Spleen (tissue), 11 donors: Measurements from ENCODE around the gene SLC4A2. TPM values are rescaled to one million over a fixed set of nuclear protein-coding genes. Genes with fewer than 3 reads are reported as not detected.
A peak's percentile ranks its signal among the peaks of the same experiment; 100 is the strongest.

Experiments
- DNase-seq: peaks from one replicate; pipeline ENCODE4 v3.0.0-alpha.2; 2020
- H3K27ac ChIP-seq, 8 donors: fragments of 200-600 bp; sonication (generic) in 7 of 8; 1 replicate in 4 of 8; 2 replicates in 4 of 8; pipeline versions ENCODE4 v1.5.0 to v1.8.0; 2016 to 2021; ENCODE audit warnings: inconsistent platforms in 4 of 8, mild to moderate bottlenecking in 4 of 8, moderate library complexity in 1 of 8
- H3K27me3 ChIP-seq, 7 donors: fragments of 200-600 bp; sonication (generic) in 6 of 7; replicated peaks in 1 of 7; 1 replicate in 4 of 7; 2 replicates in 3 of 7; pipeline versions ENCODE4 v1.5.0 to v1.8.0; 2016 to 2021; ENCODE audit warnings: inconsistent platforms in 3 of 7, mild to moderate bottlenecking in 1 of 7
- H3K36me3 ChIP-seq, 6 donors: fragments of 200-600 bp; sonication (generic) in 5 of 6; 1 replicate in 4 of 6; 2 replicates in 2 of 6; pipeline versions ENCODE4 v1.5.0 to v1.8.0; 2016 to 2021; ENCODE audit warnings: inconsistent platforms in 2 of 6
- H3K4me1 ChIP-seq, 6 donors: fragments of 200-600 bp; sonication (generic) in 5 of 6; 1 replicate in 3 of 6; 2 replicates in 3 of 6; pipeline versions ENCODE4 v1.5.0 to v1.8.0; 2016 to 2021; ENCODE audit warnings: inconsistent platforms in 3 of 6
- H3K4me3 ChIP-seq, 8 donors: fragments of 200-600 bp; sonication (generic) in 7 of 8; 1 replicate in 4 of 8; 2 replicates in 4 of 8; pipeline versions ENCODE4 v1.5.0 to v1.8.0; 2016 to 2021; ENCODE audit warnings: inconsistent platforms in 4 of 8, mild to moderate bottlenecking in 4 of 8, moderate library complexity in 2 of 8
- H3K9me3 ChIP-seq, 8 donors: fragments of 200-600 bp; sonication (generic) in 7 of 8; 1 replicate in 4 of 8; 2 replicates in 4 of 8; pipeline versions ENCODE4 v1.5.0 to v1.8.0; 2016 to 2021; ENCODE audit warnings: inconsistent platforms in 4 of 8
- CTCF ChIP-seq, 11 experiments: fragments of 200-600 bp in 7 of 11; fragments of 450-650 bp in 4 of 11; sonication (generic) in 4 of 11; IDR thresholded peaks in 8 of 11; conservative IDR thresholded peaks in 3 of 11; 1 replicate in 7 of 11; 2 replicates in 4 of 11; pipeline versions ENCODE4 v1.4.0 to v1.8.0; 2016 to 2021; ENCODE audit warnings: antibody characterized with exemption in 11 of 11, inconsistent platforms in 4 of 11, mild to moderate bottlenecking in 1 of 11
- POLR2A ChIP-seq, 3 donors: fragments of 450-650 bp; IDR thresholded peaks; one replicate each; pipeline ENCODE4 v1.5.1; 2017; ENCODE audit warnings: antibody characterized with exemption in 3 of 3, mild to moderate bottlenecking in 1 of 3
- POLR2AphosphoS5 ChIP-seq, 3 donors: sonication (generic); formaldehyde crosslinking; IDR thresholded peaks; one replicate each; pipeline ENCODE4 v1.5.1; 2017; ENCODE audit warnings: antibody characterized with exemption in 3 of 3
- WGBS, 5 donors: extraction: QIAGEN DNeasy Blood & Tissue Kit in 3 of 5; methylation state at CpG; one replicate each; pipeline versions ENCODE4 v1.1.5 to v1.1.7; 2013 to 2018; 5-methylcytosine and 5-hydroxymethylcytosine counted together
- intact Hi-C: fragments of 100-400 bp; cut with DNase I; formaldehyde crosslinking; loops from one replicate; pipeline ENCODE4 v1.15.0; 2023; ENCODE audit warnings: low total_unique reads
- polyA plus RNA-seq, 3 donors: library from polyadenylated mRNA; stranded (reverse); fragments of 200-250 nt; gene quantifications; one replicate each; pipeline ENCODE4 v1.2.1, GENCODE V29; 2013
- total RNA-seq, 7 donors: library from RNA; depleted of rRNA in 3 of 7; stranded (reverse); fragments of >200 nt in 3 of 7; fragmentation: NEBNext Ultra II Directional in 4 of 7; extraction: Animal tissue kit (Norgen Biotek cat#: 25700) in 4 of 7; gene quantifications; one replicate each; pipeline versions ENCODE4 v1.1.0 to v1.2.1, GENCODE V29; 2016 to 2021
- donor health status: healthy with polysubstance abuse.
- donor health status: DM: no; HTN: no; CAD: no; lungs with moderate emphysema.
- donor health status: DM: no; HTN: no; CAD: no.
- donor health status: Bipolar disorder and iron deficiency.
- donor health status: healthy.
- donor health status: DM: no; HTN: no; CAD: no.
- donor health status: DM: yes; HTN: yes; CAD: no.

The SLC4A2 gene
- total and polyA plus RNA-seq, 10 donors = 43.9 to 122 (median 90.9) TPM

- intact Hi-C loops = no loop called here
- Histone ChIP-seq H3K27me3 (peaks cover 0 to 30% (median 0%) of the 10 kb centered on the region in 7 donors), H3K36me3 (peaks cover 0 to 7% (median 0%) of the 10 kb centered on the region in 6 donors), H3K4me1 (peaks cover 41 to 86% (median 72%) of the 10 kb centered on the region in 6 donors), H3K4me3 (peak overlapping the region; percentile 65 to 94 (median 72)), H3K9me3 (no peaks in the 10 kb centered on the region), H3K27ac (peak overlapping the region; percentile 31 to 88 (median 82))
- DNase-seq = peak; percentile 88
- TF ChIP-seq POLR2AphosphoS5 (IDR thresholded peaks at IDR 0.05) = peak; percentile 39 to 71 (median 64)
- no peak for TF ChIP-seq POLR2A (IDR thresholded peaks at IDR 0.05)
- TF ChIP-seq CTCF (IDR thresholded peaks at IDR 0.05 in 8 of 11, conservative IDR thresholded peaks at IDR 0.05 in 3 of 11) = peak in 4 of 11 experiments; percentile 23 to 46 (median 42)
- WGBS, 5 donors = 0 to 2% (median 1%) methylated on average over 8 to 70 of the region's 70 CpGs
These were observed 28.0 kb downstream of the SLC4A2 start for GRCh38 chr7:151087245-151088018.

GRCh38 chr7:151088019-151088855 is 28.8 kb downstream of the SLC4A2 start:
- TF ChIP-seq CTCF (IDR thresholded peaks at IDR 0.05 in 8 of 11, conservative IDR thresholded peaks at IDR 0.05 in 3 of 11) = no peak
- no peak for TF ChIP-seq POLR2AphosphoS5 (IDR thresholded peaks at IDR 0.05)
- TF ChIP-seq POLR2A (IDR thresholded peaks at IDR 0.05) = no peak
- Histone ChIP-seq H3K9me3 (no peaks in the 10 kb centered on the region), H3K27me3 (peaks cover 0 to 30% (median 0%) of the 10 kb centered on the region in 7 donors), H3K4me3 (peak overlapping the region; percentile 65 to 94 (median 72)), H3K4me1 (peaks cover 37 to 85% (median 67%) of the 10 kb centered on the region in 6 donors), H3K27ac (peak overlapping the region; percentile 31 to 88 (median 82)), H3K36me3 (peaks cover 0 to 10% (median 0%) of the 10 kb centered on the region in 6 donors)
- DNase-seq = no peak
- intact Hi-C loops = no loop called here
- 23 to 30% (median 27%) methylated on average over 16 of the region's 16 CpGs for WGBS, 5 donors

- Histone ChIP-seq H3K27ac (peak overlapping the region in 7 of 8 donors; percentile 80 to 88 (median 82)), H3K4me1 (peaks cover 33 to 83% (median 60%) of the 10 kb centered on the region in 6 donors), H3K4me3 (peak overlapping the region in 6 of 8 donors; percentile 17 to 94 (median 72)), H3K9me3 (no peaks in the 10 kb centered on the region), H3K36me3 (peaks cover 0 to 11% (median 0%) of the 10 kb centered on the region in 6 donors), H3K27me3 (peaks cover 0 to 30% (median 0%) of the 10 kb centered on the region in 7 donors)
- peak; percentile 89 for DNase-seq
- intact Hi-C loops = no loop called here
- 14 to 32% (median 21%) methylated on average over 30 of the region's 30 CpGs for WGBS, 5 donors
- TF ChIP-seq POLR2A (IDR thresholded peaks at IDR 0.05) (no peak), POLR2AphosphoS5 (IDR thresholded peaks at IDR 0.05) (peak; percentile 58 to 82 (median 79))
These were observed 29.7 kb downstream of the SLC4A2 start for GRCh38 chr7:151088856-151089699.
